Effector memory CD4-positive, alpha-beta T cell (primary cell): Measurements from ENCODE around the gene PCBP1.
"Not testable (repeated sequence)": the region's sequence is repeated elsewhere in the genome, so short reads cannot be mapped to it uniquely, and the experiment has no call there.

ENCODE experiments used
- DNase-seq, 3 donors: peaks; one replicate each; pipeline ENCODE4 v3.0.0-alpha.2; 2020
- H3K27ac ChIP-seq: 2 replicates; pipeline ENCODE4 v1.7.0; 2013; ENCODE audit warnings: mild to moderate bottlenecking, low read length, moderate library complexity; ENCODE audit not compliant: insufficient read depth, poor library complexity, severe bottlenecking
- H3K27me3 ChIP-seq: replicated peaks from 2 replicates; pipeline ENCODE4 v1.7.0; 2013; ENCODE audit warnings: mild to moderate bottlenecking, low read length; ENCODE audit not compliant: insufficient read depth, control insufficient read depth, poor library complexity, severe bottlenecking
- H3K36me3 ChIP-seq: 2 replicates; pipeline ENCODE4 v1.7.0; 2013; ENCODE audit warnings: mild to moderate bottlenecking, low read length, moderate library complexity; ENCODE audit not compliant: control insufficient read depth, insufficient read depth
- H3K4me1 ChIP-seq: 2 replicates; pipeline ENCODE4 v1.7.0; 2013; ENCODE audit warnings: low read length, mild to moderate bottlenecking; ENCODE audit not compliant: control insufficient read depth, insufficient read depth, poor library complexity, severe bottlenecking
- H3K4me3 ChIP-seq: 2 replicates; pipeline ENCODE4 v1.7.0; 2013; ENCODE audit warnings: low read length, low read depth, mild to moderate bottlenecking; ENCODE audit not compliant: insufficient read depth, poor library complexity, severe bottlenecking
- H3K9me3 ChIP-seq: 2 replicates; pipeline ENCODE4 v1.7.0; 2013; ENCODE audit warnings: mild to moderate bottlenecking, low read length, moderate library complexity; ENCODE audit not compliant: control insufficient read depth

The PCBP1 gene

DNA sequence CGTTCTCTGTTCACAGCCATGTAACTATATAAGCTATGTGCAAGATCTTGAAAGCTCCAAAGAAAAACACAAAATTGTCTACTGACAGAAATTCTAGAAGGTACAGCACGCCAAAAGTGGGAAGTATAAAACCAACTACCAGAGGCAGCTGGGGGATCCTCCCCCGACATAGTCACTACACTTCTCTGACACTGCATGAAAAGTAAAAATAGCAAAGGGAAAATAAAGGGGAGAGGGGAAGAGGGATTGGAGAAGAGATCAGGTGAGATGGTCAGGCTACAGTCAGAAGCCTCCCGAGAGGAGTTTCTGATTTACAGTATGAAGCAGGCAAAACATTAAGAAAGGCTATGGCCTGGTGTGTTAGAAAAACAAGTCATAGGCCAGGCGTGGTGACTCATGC, 39.8 kb upstream of the PCBP1 start:
- Histone ChIP-seq H3K9me3 (no peaks in the 10 kb centered on the region), H3K36me3 (peaks cover 14% of the 10 kb centered on the region), H3K4me1 (peaks cover 17% of the 10 kb centered on the region), H3K4me3 (no peak overlapping the region), H3K27ac (no peak overlapping the region), H3K27me3 (no peaks in the 10 kb centered on the region)
- DNase-seq, result no peak

DNA sequence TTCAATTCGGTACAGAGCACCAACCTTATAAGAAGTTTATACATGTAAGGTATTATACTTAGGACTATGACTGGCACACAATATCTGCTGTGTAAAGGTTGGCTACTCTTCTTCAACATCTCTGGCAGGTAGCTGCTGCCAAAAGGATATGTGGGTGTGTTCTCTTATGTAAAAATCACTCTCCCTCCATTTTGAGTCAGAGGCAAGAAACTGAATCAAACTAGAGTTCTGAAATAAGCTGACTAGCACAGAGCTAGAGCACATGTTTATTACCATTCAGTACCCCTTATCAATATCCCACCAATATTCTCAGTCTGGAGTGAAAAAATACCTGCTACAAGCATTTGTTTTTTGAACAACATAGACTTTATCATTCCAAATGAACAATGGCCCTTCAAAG, 38.0 kb upstream of the PCBP1 start:
- peaks cover 6% of the 10 kb centered on the region for H3K4me1 ChIP-seq
- H3K27ac ChIP-seq, result no peak overlapping the region
- H3K9me3 ChIP-seq, result no peaks in the 10 kb centered on the region
- H3K27me3 ChIP-seq, result no peaks in the 10 kb centered on the region
- peaks cover 27% of the 10 kb centered on the region for H3K36me3 ChIP-seq
- no peak overlapping the region for H3K4me3 ChIP-seq
- DNase-seq, result no peak

DNA sequence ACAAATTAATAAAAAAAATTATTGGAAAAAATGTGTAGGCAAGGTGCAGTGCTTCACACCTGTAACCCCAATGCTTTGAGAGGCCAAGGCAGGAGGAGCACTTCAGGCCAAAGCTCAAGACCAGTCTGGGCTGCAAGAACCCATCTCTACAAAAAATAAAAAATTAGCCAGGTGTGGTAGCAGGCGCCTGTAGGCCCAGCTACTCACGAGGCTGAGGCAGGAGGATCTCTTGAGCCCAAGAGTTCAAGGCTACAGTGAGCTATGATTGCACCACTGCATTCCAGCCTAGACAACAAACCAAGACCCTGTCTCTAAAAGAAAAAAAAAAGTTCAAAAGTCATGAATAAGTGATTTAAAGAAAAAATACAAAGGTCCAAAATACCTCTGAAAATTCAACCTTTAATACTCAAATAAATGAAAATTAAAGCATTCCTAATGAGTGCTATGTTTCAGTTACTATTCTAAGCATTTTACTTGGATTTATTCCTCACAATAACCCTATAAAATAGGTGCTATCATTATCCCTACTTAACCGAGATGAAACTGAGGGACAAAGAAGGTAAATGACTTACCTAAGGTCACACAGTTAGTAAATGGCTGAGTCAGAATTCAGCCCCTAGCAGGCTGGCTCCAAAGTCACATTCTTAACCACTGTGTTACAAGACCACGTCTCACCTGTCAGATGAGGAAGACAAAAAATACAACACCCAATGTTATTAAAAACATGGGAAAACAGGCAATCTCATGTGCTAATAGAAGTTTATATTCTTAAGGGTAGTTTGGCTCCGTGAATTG, 36.4 kb upstream of the PCBP1 start:
- Histone ChIP-seq H3K4me3 (no peak overlapping the region), H3K36me3 (peaks cover 28% of the 10 kb centered on the region), H3K27me3 (no peaks in the 10 kb centered on the region)

DNA sequence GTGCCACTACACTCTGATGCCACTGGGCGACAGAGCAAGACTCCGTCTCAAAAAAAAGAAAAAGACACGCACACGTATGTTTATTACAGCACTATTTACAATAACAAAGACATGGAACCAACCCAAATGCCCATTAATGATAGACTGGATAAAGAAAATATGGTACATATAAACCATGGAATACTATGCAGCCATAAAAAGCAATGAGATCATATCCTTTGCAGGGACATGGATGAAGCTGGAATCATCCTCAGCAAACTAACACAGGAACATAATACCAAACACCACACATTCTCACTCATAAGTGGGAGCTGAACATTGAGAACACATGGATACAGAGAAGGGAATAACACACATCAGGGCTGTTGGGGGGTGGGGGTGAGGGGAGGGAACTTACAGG, 32.0 kb upstream of the PCBP1 start:
- H3K4me1 ChIP-seq, H3K27me3 ChIP-seq, H3K9me3 ChIP-seq, H3K27ac ChIP-seq, DNase-seq, H3K4me3 ChIP-seq: not testable (repeated sequence)
- H3K36me3 ChIP-seq, result peaks cover 19% of the 10 kb centered on the region

More for the DNA sequence above, 36.4 kb upstream of the PCBP1 start:
- no peak for DNase-seq
- Histone ChIP-seq H3K9me3 (no peaks in the 10 kb centered on the region), H3K27ac (no peak overlapping the region), H3K4me1 (no peaks in the 10 kb centered on the region)

DNA sequence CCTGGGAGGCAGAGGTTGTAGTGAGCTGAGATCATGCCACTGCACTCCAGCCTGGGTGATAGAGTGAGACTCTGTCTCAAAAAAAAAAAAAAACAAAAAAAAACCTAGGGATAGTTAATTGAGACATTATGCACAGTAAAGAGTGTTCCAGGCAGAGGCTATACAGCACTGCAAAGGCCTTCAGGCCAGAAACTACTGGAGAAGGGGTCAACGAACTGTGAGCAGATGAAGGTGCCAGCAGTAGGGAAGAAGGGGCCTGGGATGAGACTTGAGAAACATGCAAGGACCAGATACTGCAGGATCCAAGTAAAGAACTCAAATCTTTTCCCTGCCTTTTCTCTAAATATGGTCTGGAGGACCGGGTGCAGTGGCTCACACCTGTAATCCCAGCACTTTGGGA, 26.0 kb upstream of the PCBP1 start:
- Histone ChIP-seq H3K27ac (no peak overlapping the region), H3K9me3 (no peaks in the 10 kb centered on the region), H3K4me3 (no peak overlapping the region), H3K36me3 (peaks cover 12% of the 10 kb centered on the region), H3K27me3 (no peaks in the 10 kb centered on the region), H3K4me1 (no peaks in the 10 kb centered on the region)
- DNase-seq, result no peak

DNA sequence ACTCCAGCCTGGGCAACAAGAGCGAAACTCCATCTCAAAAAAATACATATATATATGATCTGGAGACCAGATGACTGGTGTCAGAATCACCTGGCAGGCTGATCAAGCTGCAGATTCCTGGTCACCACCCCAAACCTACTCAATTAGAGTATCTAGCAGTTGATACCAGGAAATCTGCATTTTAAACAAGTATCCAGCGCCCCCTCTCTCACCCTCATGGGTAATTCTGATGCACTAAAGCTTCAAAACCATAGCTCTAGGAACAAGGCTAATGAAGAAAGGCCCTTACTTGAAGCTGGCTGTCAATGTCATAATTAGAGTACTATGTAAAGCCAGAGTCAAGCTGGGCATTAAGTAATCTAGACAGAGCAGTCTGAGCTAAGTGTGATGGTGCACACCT, 25.0 kb upstream of the PCBP1 start:
- no peaks in the 10 kb centered on the region for H3K27me3 ChIP-seq
- H3K4me1 ChIP-seq, result no peaks in the 10 kb centered on the region
- DNase-seq, result no peak
- no peak overlapping the region for H3K27ac ChIP-seq
- peaks cover 12% of the 10 kb centered on the region for H3K36me3 ChIP-seq
- no peaks in the 10 kb centered on the region for H3K9me3 ChIP-seq
- H3K4me3 ChIP-seq, result no peak overlapping the region

DNA sequence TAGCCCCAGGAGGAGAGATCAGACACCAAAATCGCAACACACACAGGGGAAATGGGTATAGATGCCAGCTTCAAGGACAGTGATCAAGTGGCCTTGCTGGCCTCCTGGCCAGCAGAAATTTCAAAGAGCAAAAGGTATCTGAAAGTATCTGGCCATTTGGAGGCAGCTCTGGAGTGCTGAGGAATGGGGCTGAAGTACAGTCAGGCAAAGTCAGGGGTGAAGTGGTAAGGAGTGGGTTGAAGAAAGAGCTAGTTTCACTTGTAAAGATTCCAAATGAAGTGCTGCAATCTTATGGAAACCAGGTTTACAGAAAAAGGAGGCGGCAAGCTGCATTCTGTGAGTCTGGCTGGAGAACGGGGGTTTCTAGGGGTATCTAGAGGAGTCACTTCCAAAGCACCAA, 19.2 kb upstream of the PCBP1 start:
- no peaks in the 10 kb centered on the region for H3K27me3 ChIP-seq
- DNase-seq, result no peak
- peaks cover 22% of the 10 kb centered on the region for H3K4me1 ChIP-seq
- H3K36me3 ChIP-seq, result peaks cover 8% of the 10 kb centered on the region
- H3K4me3 ChIP-seq, result no peak overlapping the region
- no peaks in the 10 kb centered on the region for H3K9me3 ChIP-seq
- H3K27ac ChIP-seq, result peak overlapping the region; percentile 71

DNA sequence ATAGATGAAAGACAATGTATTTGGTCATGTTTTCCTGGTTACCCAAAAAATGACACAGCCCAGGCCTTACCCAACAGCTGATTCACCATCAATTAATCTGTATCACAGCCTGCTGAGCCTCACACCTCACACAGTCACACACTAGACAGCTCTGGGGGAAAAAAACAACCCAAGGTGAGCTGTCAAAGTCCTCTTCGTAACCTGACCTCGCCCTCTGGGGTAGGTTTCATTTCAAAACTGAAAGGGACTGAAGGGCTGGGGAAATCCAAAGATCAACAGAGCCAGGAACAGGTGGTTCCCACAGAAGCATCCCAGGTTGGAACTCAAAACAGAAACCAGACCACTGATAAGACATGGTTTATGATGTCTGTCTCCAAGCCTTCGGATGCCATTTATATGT, 18.2 kb upstream of the PCBP1 start:
- peak overlapping the region; percentile 71 for H3K27ac ChIP-seq
- H3K4me1 ChIP-seq, result peaks cover 22% of the 10 kb centered on the region
- peak; percentile 63 to 77 (median 74) for DNase-seq
- H3K27me3 ChIP-seq, result no peaks in the 10 kb centered on the region
- peaks cover 6% of the 10 kb centered on the region for H3K36me3 ChIP-seq
- no peak overlapping the region for H3K4me3 ChIP-seq
- H3K9me3 ChIP-seq, result no peaks in the 10 kb centered on the region

DNA sequence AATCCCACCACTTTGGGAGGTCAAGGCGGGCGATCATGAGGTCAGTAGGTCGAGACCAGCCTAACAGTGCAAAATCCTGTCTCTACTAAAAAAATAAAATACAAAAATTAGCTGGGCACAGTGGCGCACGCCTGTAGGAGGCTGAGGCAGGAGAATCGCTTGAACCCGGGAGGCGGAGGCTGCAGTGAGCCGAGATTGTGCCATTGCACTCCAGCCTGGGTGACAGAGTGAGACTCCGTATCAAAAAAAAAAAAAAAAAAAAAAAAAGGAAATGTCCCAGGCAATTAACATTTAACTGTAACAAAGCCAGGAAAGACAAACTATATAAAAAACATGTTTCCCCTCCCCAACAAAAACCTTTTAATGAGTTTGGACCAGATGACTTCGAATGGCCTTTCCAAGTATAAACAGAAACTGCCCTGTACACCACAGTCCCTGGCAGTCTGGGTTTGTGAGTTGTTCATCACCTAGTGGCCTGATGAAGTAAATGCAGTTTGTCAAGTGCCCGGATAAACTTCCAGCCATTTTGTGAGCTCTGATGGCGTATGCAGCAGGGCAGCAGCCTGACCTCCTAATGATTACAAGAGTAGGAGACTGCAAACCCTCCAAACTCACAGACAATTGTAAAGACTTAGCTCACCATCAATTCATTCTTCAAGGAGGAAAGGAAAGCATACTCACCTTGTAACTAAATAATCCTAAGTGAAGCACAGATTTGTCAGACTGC, 16.6 kb upstream of the PCBP1 start:
- no peak overlapping the region for H3K4me3 ChIP-seq
- H3K36me3 ChIP-seq, result peaks cover 4% of the 10 kb centered on the region
- peak; percentile 36 to 58 (median 42) for DNase-seq
- H3K27me3 ChIP-seq, result no peaks in the 10 kb centered on the region
- H3K9me3 ChIP-seq, result no peaks in the 10 kb centered on the region
- peak overlapping the region; percentile 71 for H3K27ac ChIP-seq
- peaks cover 26% of the 10 kb centered on the region for H3K4me1 ChIP-seq

DNA sequence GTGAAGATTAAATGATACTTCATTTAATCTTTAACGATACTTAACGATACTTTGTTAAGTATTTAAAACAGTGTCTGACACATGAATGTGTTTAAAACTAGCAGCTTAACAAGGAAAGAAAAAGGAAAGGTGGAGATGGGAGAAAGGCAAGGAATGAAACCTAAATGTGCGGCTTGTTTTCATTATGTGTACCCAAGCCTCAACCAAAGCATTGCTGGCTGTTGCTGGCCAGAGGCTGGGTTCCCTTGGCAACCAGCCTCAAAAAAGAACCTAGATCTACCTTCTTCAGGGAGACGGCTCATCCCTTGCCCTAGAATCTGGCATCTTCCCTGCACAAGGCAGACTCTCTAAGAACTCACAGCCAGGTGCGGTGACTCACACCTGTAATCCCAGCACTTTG, 13.8 kb upstream of the PCBP1 start:
- Histone ChIP-seq H3K27ac (no peak overlapping the region), H3K27me3 (no peaks in the 10 kb centered on the region), H3K4me3 (no peak overlapping the region), H3K9me3 (no peaks in the 10 kb centered on the region), H3K36me3 (peaks cover 26% of the 10 kb centered on the region), H3K4me1 (peaks cover 23% of the 10 kb centered on the region)
- no peak for DNase-seq
